OCI-LY1 (cell line): ENCODE results near the gene SZRD1.
A peak's percentile ranks its signal among the peaks of the same experiment; 100 is the strongest.

Source experiments
- H2AFZ ChIP-seq: fragments of 200-600 bp; sonication (generic), shearing (Covaris generic); 2 replicates; pipeline ENCODE4 v1.6.0; 2014; ENCODE audit warnings: antibody characterized with exemption, mild to moderate bottlenecking, low read length
- H3F3A ChIP-seq: fragments of 200-600 bp; sonication (generic), shearing (Covaris generic); 2 replicates; pipeline ENCODE4 v1.6.0; 2014; ENCODE audit warnings: mild to moderate bottlenecking, antibody characterized with exemption, low read length, moderate library complexity; ENCODE audit not compliant: insufficient read depth
- H3K27ac ChIP-seq: fragments of 200-600 bp; sonication (generic); 2 replicates; pipeline ENCODE4 v1.5.1; 2014; ENCODE audit warnings: low read length, mixed run types, mild to moderate bottlenecking, low read depth; ENCODE audit not compliant: poor library complexity, severe bottlenecking
- H3K27me3 ChIP-seq: fragments of 200-600 bp; sonication (generic); 2 replicates; pipeline ENCODE4 v1.6.0; 2014; ENCODE audit warnings: antibody characterized with exemption, mild to moderate bottlenecking, low read length, moderate library complexity; ENCODE audit not compliant: insufficient read depth
- H3K36me3 ChIP-seq: fragments of 200-600 bp; sonication (generic); 2 replicates; pipeline ENCODE4 v1.6.1; 2014; ENCODE audit warnings: mild to moderate bottlenecking, antibody characterized with exemption, low read length, moderate library complexity, mixed read lengths; ENCODE audit not compliant: insufficient read depth
- H3K4me1 ChIP-seq: fragments of 200-600 bp; sonication (generic); 2 replicates; pipeline ENCODE4 v1.5.1; 2014; ENCODE audit warnings: mild to moderate bottlenecking, low read length, moderate library complexity; ENCODE audit not compliant: insufficient read depth, severe bottlenecking
- H3K4me2 ChIP-seq: fragments of 200-600 bp; sonication (generic), shearing (Covaris generic); 2 replicates; pipeline ENCODE4 v1.6.1; 2014; ENCODE audit warnings: low read length
- H3K4me3 ChIP-seq: fragments of 200-600 bp; sonication (generic); 2 replicates; pipeline ENCODE4 v1.5.1; 2014; ENCODE audit warnings: low read length, low read depth, mild to moderate bottlenecking, mixed read lengths; ENCODE audit not compliant: poor library complexity, severe bottlenecking
- H3K79me2 ChIP-seq: fragments of 200-600 bp; shearing (Covaris generic); 2 replicates; pipeline ENCODE4 v1.6.1; 2016; ENCODE audit warnings: mixed run types, low read length, mixed read lengths; ENCODE audit not compliant: insufficient read depth
- H3K9ac ChIP-seq: fragments of 200-600 bp; sonication (generic), shearing (Covaris generic); 2 replicates; pipeline ENCODE4 v1.6.1; 2014; ENCODE audit warnings: mild to moderate bottlenecking, low read length, mixed read lengths
- H3K9me2 ChIP-seq: fragments of 200-600 bp; sonication (generic), shearing (Covaris generic); 2 replicates; pipeline ENCODE4 v1.6.1; 2014; ENCODE audit warnings: low read depth, mild to moderate bottlenecking, low read length, mixed read lengths
- H3K9me3 ChIP-seq: fragments of 200-600 bp; shearing (Covaris generic); 2 replicates; pipeline ENCODE4 v1.6.1; 2014; ENCODE audit warnings: low read length, mixed read lengths
- H4K20me1 ChIP-seq: fragments of 200-600 bp; sonication (generic), shearing (Covaris generic); 2 replicates; pipeline ENCODE4 v1.6.0; 2016; ENCODE audit warnings: mild to moderate bottlenecking, low read length; ENCODE audit not compliant: insufficient read depth
- EZH2 ChIP-seq: fragments of 200-600 bp; sonication (generic), shearing (Covaris generic); IDR thresholded peaks from 2 replicates; pipeline ENCODE4 v1.8.0; 2017; ENCODE audit warnings: borderline replicate concordance, mixed run types, mild to moderate bottlenecking, antibody characterized with exemption, low read length, moderate library complexity, mixed read lengths
- TF ChIP-seq, protein P1 (sequence below): fragments of 200-600 bp; sonication (generic), shearing (Covaris generic); IDR thresholded peaks from 2 replicates; pipeline ENCODE4 v1.5.1; 2017; ENCODE audit warnings: mild to moderate bottlenecking, antibody characterized with exemption, low read length, moderate library complexity, mixed read lengths

The SZRD1 gene

DNA sequence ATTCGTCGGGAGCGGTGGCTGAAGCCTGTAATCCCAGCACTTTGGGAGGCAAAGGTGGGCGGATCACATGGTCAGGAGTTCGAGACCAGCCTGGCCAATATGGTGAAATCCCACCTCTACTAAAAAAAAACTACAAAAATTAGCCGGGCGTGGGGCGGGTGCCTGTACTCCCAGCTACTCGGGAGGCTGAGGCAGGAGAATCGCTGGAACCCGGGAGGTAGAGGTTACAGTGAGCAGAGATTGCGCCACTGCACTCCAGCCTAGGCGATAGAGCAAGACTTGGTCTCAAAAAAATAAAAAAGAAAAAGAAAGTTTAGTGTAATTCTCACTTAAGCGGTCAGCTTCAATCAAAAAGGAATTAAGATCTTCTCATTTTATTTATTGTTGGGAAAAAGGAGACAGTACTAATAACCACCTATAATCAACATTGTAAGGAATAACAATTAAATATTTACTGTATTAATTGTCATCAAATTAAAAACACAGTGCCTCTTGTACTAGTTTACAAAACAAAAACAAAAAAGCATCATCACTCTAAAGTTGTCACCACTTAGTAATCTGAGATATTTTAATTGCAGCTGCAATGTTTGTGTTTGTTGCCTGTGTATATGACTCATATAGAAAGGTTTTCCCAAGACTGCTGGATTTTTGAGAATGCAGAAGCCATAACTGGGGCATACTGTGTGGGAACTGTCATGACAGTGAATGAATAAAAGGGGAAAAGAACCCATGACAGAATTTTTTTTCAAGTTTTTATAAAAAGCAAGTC, 18.4 kb upstream of the SZRD1 start:
- no peak overlapping the region for H3K27ac ChIP-seq
- H3K4me2 ChIP-seq: no peak overlapping the region
- TF ChIP-seq EZH2: no peak
- TF ChIP-seq, protein P1, sequence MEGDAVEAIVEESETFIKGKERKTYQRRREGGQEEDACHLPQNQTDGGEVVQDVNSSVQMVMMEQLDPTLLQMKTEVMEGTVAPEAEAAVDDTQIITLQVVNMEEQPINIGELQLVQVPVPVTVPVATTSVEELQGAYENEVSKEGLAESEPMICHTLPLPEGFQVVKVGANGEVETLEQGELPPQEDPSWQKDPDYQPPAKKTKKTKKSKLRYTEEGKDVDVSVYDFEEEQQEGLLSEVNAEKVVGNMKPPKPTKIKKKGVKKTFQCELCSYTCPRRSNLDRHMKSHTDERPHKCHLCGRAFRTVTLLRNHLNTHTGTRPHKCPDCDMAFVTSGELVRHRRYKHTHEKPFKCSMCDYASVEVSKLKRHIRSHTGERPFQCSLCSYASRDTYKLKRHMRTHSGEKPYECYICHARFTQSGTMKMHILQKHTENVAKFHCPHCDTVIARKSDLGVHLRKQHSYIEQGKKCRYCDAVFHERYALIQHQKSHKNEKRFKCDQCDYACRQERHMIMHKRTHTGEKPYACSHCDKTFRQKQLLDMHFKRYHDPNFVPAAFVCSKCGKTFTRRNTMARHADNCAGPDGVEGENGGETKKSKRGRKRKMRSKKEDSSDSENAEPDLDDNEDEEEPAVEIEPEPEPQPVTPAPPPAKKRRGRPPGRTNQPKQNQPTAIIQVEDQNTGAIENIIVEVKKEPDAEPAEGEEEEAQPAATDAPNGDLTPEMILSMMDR: no peak
- no peaks in the 10 kb centered on the region for H4K20me1 ChIP-seq
- H3K4me3 ChIP-seq: no peak overlapping the region
- no peak overlapping the region for H3K9ac ChIP-seq
- peaks cover 34% of the 10 kb centered on the region for H3K4me1 ChIP-seq
- no peaks in the 10 kb centered on the region for H3K36me3 ChIP-seq
- no peaks in the 10 kb centered on the region for H3F3A ChIP-seq
- H3K79me2 ChIP-seq: peaks cover 80% of the 10 kb centered on the region
- no peaks in the 10 kb centered on the region for H3K9me3 ChIP-seq
- no peaks in the 10 kb centered on the region for H3K27me3 ChIP-seq
- H2AFZ ChIP-seq: no peak overlapping the region
- no peaks in the 10 kb centered on the region for H3K9me2 ChIP-seq

DNA sequence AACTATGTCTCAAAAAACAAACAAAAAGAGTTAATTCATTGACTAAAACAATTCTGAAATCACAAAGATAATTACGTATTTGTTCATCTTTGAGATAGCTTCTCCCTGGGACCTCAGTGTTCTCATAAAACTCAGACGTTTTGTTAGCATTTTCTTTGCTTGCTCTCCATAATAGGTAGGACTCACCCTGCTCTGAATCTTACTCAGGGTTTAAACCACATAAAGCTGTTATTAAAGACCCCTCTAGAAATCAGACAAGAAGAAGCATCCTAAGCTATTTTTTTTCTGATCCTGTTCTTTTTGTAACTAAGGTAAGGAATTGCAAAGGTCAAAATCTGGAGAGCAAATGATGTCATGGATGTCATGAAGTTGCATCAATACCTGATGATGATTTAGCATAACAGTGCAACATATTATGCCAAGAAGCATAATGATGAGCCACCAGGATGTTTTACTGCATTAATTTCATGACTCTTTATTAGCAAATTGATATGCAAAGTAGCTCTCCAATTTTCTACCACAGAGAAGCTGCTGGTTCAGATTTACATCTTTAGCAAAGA, 17.1 kb upstream of the SZRD1 start:
- Histone ChIP-seq H3F3A (no peaks in the 10 kb centered on the region), H3K9me2 (no peaks in the 10 kb centered on the region), H4K20me1 (no peaks in the 10 kb centered on the region), H3K9ac (no peak overlapping the region; the same call in 1 of the 2 replicates), H3K79me2 (peaks cover 67% of the 10 kb centered on the region), H3K9me3 (no peaks in the 10 kb centered on the region), H3K4me2 (peak overlapping the region; percentile 48), H3K4me3 (peak overlapping the region; percentile 81), H3K36me3 (no peaks in the 10 kb centered on the region), H2AFZ (no peak overlapping the region), H3K27ac (peak overlapping the region; percentile 9), H3K27me3 (no peaks in the 10 kb centered on the region), H3K4me1 (peaks cover 35% of the 10 kb centered on the region)
- TF ChIP-seq, protein P1: no peak
- TF ChIP-seq EZH2: no peak

DNA sequence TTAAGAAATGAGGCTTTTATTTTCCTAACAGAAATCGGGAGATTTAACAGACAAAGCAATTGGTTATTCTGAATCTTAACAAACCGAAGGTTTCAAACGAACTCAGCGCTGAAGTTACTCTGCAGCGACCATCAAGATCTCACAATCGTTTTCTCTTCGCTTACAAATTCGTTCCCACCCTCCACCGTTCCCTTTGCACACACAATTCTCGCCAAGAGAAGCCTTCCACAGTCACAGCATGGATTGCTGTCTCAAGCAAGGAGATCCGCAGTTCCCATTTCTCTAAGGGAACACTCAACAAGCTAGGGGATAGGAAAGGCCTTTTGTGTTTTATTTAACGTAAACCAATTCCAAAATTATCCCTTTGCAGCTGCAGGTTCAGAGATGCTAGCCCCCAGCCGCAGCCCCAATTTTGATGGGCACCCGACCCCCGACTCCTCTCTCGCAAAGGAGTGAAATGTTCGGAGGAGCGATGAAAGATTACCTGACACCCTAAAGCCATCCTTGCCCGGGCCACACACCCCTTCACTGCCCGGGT, 15.5 kb upstream of the SZRD1 start:
- Histone ChIP-seq H3K9me3 (no peaks in the 10 kb centered on the region), H3K9me2 (no peaks in the 10 kb centered on the region), H4K20me1 (no peaks in the 10 kb centered on the region), H3K79me2 (peaks cover 51% of the 10 kb centered on the region), H3K4me3 (peak overlapping the region; percentile 81), H3K4me2 (peak overlapping the region; percentile 92), H3K9ac (peak overlapping the region; percentile 94), H3K36me3 (no peaks in the 10 kb centered on the region), H2AFZ (no peak overlapping the region), H3K27me3 (no peaks in the 10 kb centered on the region), H3F3A (no peaks in the 10 kb centered on the region), H3K27ac (peak overlapping the region; percentile 8), H3K4me1 (peaks cover 35% of the 10 kb centered on the region)
- TF ChIP-seq EZH2: no peak
- TF ChIP-seq, protein P1: no peak
